ENCODE data around the gene DHRSX.

Gene DHRSX

GRCh38 chrX:2413969-2414368 is 86.8 kb downstream of the DHRSX start:
- no peak for TF ChIP-seq CTCF (IDR thresholded peaks at IDR 0.05; ENCODE audit: borderline replicate concordance, insufficient read depth, low read depth, low read length)
- H3K4me3 ChIP-seq (ENCODE audit: low read depth, low read length), result no peak overlapping the region

GRCh38 chrX:2412131-2412530 is 88.6 kb downstream of the DHRSX start:
- TF ChIP-seq CTCF (IDR thresholded peaks at IDR 0.05; ENCODE audit: borderline replicate concordance, insufficient read depth, low read depth, low read length), result no peak
- no peak overlapping the region for H3K4me3 ChIP-seq (ENCODE audit: low read depth, low read length)

GRCh38 chrX:2410279-2411020 is 90.3 kb downstream of the DHRSX start:
- no peak for TF ChIP-seq CTCF (IDR thresholded peaks at IDR 0.05; ENCODE audit: borderline replicate concordance, insufficient read depth, low read depth, low read length)
- H3K4me3 ChIP-seq (ENCODE audit: low read depth, low read length), result no peak overlapping the region

GRCh38 chrX:2409796-2410195 is 91.0 kb downstream of the DHRSX start:
- TF ChIP-seq CTCF (IDR thresholded peaks at IDR 0.05; ENCODE audit: borderline replicate concordance, insufficient read depth, low read depth, low read length), result no peak

DNA sequence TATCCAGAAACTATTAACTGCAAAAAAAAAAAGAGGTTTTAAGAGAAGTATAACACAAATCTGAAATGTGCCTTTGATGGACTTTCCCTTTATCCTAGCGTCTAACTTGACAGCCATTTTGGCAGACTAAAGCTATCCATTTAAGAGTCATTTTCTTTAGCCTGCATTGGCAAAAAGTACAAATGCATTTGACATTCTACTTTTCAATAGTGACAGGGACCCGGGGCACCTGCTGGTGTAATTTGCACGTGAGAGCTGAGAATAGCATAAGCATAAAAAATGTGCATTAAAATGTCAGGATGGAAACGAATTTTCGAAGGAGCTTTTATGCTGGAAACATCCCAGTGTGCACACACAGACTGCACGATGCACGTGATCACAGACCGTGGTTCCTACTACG is 91.9 kb downstream of the DHRSX start:
- no peak overlapping the region for H3K4me3 ChIP-seq (ENCODE audit: low read depth, low read length)
- TF ChIP-seq CTCF (IDR thresholded peaks at IDR 0.05; ENCODE audit: borderline replicate concordance, insufficient read depth, low read depth, low read length), result no peak

More at GRCh38 chrX:2409796-2410195, 91.0 kb downstream of the DHRSX start:
- H3K4me3 ChIP-seq (ENCODE audit: low read depth, low read length), result no peak overlapping the region

- no peak for TF ChIP-seq CTCF (IDR thresholded peaks at IDR 0.05; ENCODE audit: borderline replicate concordance, insufficient read depth, low read depth, low read length)
- no peak overlapping the region for H3K4me3 ChIP-seq (ENCODE audit: low read depth, low read length)
Observed at GRCh38 chrX:2406891-2407518, 93.8 kb downstream of the DHRSX start.

DNA sequence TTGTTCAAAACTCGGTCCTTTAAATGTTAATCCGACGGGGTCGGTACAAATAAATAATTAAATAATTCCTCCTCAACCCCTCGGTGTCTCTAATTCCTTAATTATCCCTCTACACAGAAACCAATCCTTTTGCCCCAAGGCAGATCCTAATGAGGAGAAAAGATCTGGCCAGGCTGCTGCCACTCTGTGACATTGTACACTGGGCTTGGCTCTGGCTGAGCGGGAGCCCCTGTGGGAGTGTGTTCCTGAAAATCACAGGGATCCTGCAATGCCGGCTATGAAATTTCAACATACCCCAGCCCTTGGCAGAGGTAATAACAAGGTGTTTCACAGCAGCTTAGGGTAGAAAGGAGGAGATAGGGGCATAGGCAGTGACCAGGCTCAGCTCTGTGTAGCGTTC is 96.0 kb downstream of the DHRSX start:
- H3K4me3 ChIP-seq (ENCODE audit: low read depth, low read length), result no peak overlapping the region
- TF ChIP-seq CTCF (IDR thresholded peaks at IDR 0.05; ENCODE audit: borderline replicate concordance, insufficient read depth, low read depth, low read length), result no peak

Data from GM12875 (cell line).